ENCODE data around the gene OAS1.

- no peak for TF ChIP-seq YY1 (tag by site-specific recombination; IDR thresholded peaks at IDR 0.05)
- TF ChIP-seq, protein P1, sequence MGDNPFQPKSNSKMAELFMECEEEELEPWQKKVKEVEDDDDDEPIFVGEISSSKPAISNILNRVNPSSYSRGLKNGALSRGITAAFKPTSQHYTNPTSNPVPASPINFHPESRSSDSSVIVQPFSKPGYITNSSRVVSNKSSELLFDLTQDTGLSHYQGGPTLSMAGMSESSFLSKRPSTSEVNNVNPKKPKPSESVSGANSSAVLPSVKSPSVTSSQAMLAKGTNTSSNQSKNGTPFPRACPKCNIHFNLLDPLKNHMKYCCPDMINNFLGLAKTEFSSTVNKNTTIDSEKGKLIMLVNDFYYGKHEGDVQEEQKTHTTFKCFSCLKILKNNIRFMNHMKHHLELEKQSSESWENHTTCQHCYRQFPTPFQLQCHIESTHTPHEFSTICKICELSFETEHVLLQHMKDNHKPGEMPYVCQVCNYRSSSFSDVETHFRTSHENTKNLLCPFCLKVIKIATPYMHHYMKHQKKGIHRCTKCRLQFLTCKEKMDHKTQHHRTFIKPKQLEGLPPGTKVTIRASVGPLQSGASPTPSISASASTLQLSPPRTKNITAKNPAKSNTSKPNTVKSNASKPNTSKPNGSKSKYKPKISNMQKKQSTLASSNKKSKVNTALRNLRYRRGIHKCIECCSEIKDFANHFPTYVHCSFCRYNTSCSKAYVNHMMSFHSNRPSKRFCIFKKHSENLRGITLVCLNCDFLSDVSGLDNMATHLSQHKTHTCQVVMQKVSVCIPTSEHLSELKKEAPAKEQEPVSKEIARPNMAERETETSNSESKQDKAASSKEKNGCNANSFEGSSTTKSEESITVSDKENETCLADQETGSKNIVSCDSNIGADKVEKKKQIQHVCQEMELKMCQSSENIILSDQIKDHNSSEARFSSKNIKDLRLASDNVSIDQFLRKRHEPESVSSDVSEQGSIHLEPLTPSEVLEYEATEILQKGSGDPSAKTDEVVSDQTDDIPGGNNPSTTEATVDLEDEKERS (tag by site-specific recombination; IDR thresholded peaks at IDR 0.05): no peak
- TF ChIP-seq, protein P2, sequence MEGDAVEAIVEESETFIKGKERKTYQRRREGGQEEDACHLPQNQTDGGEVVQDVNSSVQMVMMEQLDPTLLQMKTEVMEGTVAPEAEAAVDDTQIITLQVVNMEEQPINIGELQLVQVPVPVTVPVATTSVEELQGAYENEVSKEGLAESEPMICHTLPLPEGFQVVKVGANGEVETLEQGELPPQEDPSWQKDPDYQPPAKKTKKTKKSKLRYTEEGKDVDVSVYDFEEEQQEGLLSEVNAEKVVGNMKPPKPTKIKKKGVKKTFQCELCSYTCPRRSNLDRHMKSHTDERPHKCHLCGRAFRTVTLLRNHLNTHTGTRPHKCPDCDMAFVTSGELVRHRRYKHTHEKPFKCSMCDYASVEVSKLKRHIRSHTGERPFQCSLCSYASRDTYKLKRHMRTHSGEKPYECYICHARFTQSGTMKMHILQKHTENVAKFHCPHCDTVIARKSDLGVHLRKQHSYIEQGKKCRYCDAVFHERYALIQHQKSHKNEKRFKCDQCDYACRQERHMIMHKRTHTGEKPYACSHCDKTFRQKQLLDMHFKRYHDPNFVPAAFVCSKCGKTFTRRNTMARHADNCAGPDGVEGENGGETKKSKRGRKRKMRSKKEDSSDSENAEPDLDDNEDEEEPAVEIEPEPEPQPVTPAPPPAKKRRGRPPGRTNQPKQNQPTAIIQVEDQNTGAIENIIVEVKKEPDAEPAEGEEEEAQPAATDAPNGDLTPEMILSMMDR (tag by site-specific recombination; IDR thresholded peaks at IDR 0.05): no peak
- TF ChIP-seq PBX3 (CRISPR knock-in tag; IDR thresholded peaks at IDR 0.05): no peak
- TF ChIP-seq ZNF423 (tag by site-specific recombination; IDR thresholded peaks at IDR 0.05): no peak
- TF ChIP-seq, protein P3, sequence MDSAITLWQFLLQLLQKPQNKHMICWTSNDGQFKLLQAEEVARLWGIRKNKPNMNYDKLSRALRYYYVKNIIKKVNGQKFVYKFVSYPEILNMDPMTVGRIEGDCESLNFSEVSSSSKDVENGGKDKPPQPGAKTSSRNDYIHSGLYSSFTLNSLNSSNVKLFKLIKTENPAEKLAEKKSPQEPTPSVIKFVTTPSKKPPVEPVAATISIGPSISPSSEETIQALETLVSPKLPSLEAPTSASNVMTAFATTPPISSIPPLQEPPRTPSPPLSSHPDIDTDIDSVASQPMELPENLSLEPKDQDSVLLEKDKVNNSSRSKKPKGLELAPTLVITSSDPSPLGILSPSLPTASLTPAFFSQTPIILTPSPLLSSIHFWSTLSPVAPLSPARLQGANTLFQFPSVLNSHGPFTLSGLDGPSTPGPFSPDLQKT (IDR thresholded peaks at IDR 0.05; ENCODE audit: borderline replicate concordance, low read depth, low read length): no peak
- no peak for TF ChIP-seq ZNF175 (tag by site-specific recombination; IDR thresholded peaks at IDR 0.05)
- TF ChIP-seq ZBTB1 (tag by site-specific recombination; IDR thresholded peaks at IDR 0.05): no peak
Observed at GRCh38 chr12:112868459-112869041, 38.2 kb upstream of the OAS1 start.
